LNCAP (cell line): ENCODE results near the gene XRCC3.

Source experiments
- CTCF ChIP-seq: fragments of 450-650 bp; IDR thresholded peaks from 2 replicates; pipeline ENCODE4 v1.5.1; 2017; ENCODE audit warnings: mild to moderate bottlenecking

The XRCC3 gene

GRCh38 chr14:103719751-103720150 is 4.5 kb upstream of the XRCC3 start:
- TF ChIP-seq CTCF, result no peak

- TF ChIP-seq CTCF, result no peak
These were observed 3.3 kb upstream of the XRCC3 start for GRCh38 chr14:103718572-103718971.

GRCh38 chr14:103716899-103717411 is 1.7 kb upstream of the XRCC3 start:
- TF ChIP-seq CTCF, result no peak

GRCh38 chr14:103716091-103716801 is 995 bp upstream of the XRCC3 start:
- no peak for TF ChIP-seq CTCF

GRCh38 chr14:103714063-103714724 is 1.1 kb downstream of the XRCC3 start:
- no peak for TF ChIP-seq CTCF

GRCh38 chr14:103713304-103714062 is 1.8 kb downstream of the XRCC3 start:
- TF ChIP-seq CTCF, result no peak

GRCh38 chr14:103712633-103713247 is 2.5 kb downstream of the XRCC3 start:
- no peak for TF ChIP-seq CTCF
